Heart left ventricle (tissue), 16 donors: ENCODE results near the gene RIMS1. TPM values are rescaled to one million over a fixed set of nuclear protein-coding genes. Genes with fewer than 3 reads are reported as not detected.

ENCODE experiments used
- ATAC-seq, 4 donors: fragments of 200-7000 bp; cut with Tn5 transposase; one replicate each; pipeline ENCODE4 v1.9.1; 2020 to 2022; ENCODE audit warnings: moderate library complexity in 4 of 4, mild to moderate bottlenecking in 3 of 4, moderate number of reproducible peaks in 1 of 4
- DNase-seq, 5 donors: peaks; one replicate each; pipeline ENCODE4 v3.0.0-alpha.2; 2020
- H3K27ac ChIP-seq, 12 donors: fragments of 200-600 bp; sonication (generic) in 4 of 12; one replicate each; pipeline versions ENCODE4 v1.5.0 to v1.8.0; 2016 to 2022; ENCODE audit warnings: mild to moderate bottlenecking in 2 of 12
- H3K27me3 ChIP-seq, 9 donors: fragments of 200-600 bp; sonication (generic) in 2 of 9; one replicate each; pipeline versions ENCODE4 v1.5.1 to v1.8.0; 2016 to 2022; ENCODE audit warnings: mild to moderate bottlenecking in 3 of 9
- H3K36me3 ChIP-seq, 9 donors: fragments of 200-600 bp; sonication (generic) in 2 of 9; one replicate each; pipeline versions ENCODE4 v1.5.0 to v1.8.0; 2018 to 2022; ENCODE audit warnings: mild to moderate bottlenecking in 2 of 9
- H3K4me1 ChIP-seq, 12 donors: fragments of 200-600 bp; sonication (generic) in 4 of 12; one replicate each; pipeline versions ENCODE4 v1.5.0 to v1.8.0; 2016 to 2022; ENCODE audit warnings: mild to moderate bottlenecking in 3 of 12
- H3K4me3 ChIP-seq, 12 donors: fragments of 200-600 bp; sonication (generic) in 4 of 12; one replicate each; pipeline versions ENCODE4 v1.5.0 to v1.8.0; 2017 to 2022; ENCODE audit warnings: mild to moderate bottlenecking in 9 of 12, moderate library complexity in 4 of 12
- H3K9me3 ChIP-seq, 12 donors: fragments of 200-600 bp; sonication (generic) in 4 of 12; one replicate each; pipeline versions ENCODE4 v1.5.0 to v1.8.0; 2016 to 2022; ENCODE audit warnings: mild to moderate bottlenecking in 1 of 12
- CTCF ChIP-seq, 12 donors: fragments of 200-600 bp; sonication (generic) in 4 of 12; IDR thresholded peaks; one replicate each; pipeline versions ENCODE4 v1.5.0 to v1.8.0; 2018 to 2022; ENCODE audit warnings: antibody characterized with exemption in 12 of 12, mild to moderate bottlenecking in 5 of 12
- POLR2A ChIP-seq, 2 donors: fragments of 450-650 bp; IDR thresholded peaks; one replicate each; pipeline ENCODE4 v1.6.1; 2017; ENCODE audit warnings: antibody characterized with exemption in 2 of 2, mild to moderate bottlenecking in 2 of 2, moderate library complexity in 2 of 2
- WGBS, 4 donors: extraction: QIAGEN DNeasy Blood & Tissue Kit in 2 of 4; methylation state at CpG; one replicate each; pipeline versions ENCODE4 v1.1.5 to v1.1.7; 2013 to 2018; 5-methylcytosine and 5-hydroxymethylcytosine counted together
- intact Hi-C, 10 donors: fragments of 100-400 bp; cut with DNase I; formaldehyde crosslinking; loops; one replicate each; pipeline versions ENCODE4 v1.11.1 to v1.14.2; 2022
- polyA plus RNA-seq, 2 donors: library from polyadenylated mRNA; stranded (reverse); fragments of 200-250 nt; gene quantifications; one replicate each; pipeline ENCODE4 v1.2.3, GENCODE V29; 2013
- total RNA-seq, 9 donors: library from RNA; depleted of rRNA in 2 of 9; stranded (reverse); fragments of >200 nt in 2 of 9; fragmentation: NEBNext Ultra II Directional in 3 of 9; extraction: Animal tissue kit (Norgen Biotek cat#: 25700) in 3 of 9; gene quantifications; one replicate each; pipeline versions ENCODE4 v1.1.0 to v1.2.4, GENCODE V29; 2016 to 2023
- donor health status: ischemic (EF 13 %, LVEDD 7.1; RV severe dilation, severe dysfunction).
- donor health status: healthy with polysubstance abuse.
- donor health status: DM: no; HTN: yes; CAD: no.
- donor health status: DM: no; HTN: no; CAD: no.
- donor health status: ischemic (EF 25% LVEDD 6.9; RV normal size, moderate dysfunction).
- donor health status: ischemic (EF 25% LVEDD 5.7; RV mildly dilated, moderate dysfunction).
- donor health status: healthy.
- donor health status: DM: yes; HTN: yes; CAD: no.
- donor health status: ischemic (EF 35%, LVEDD 5.7; RV mildly dilated, moderate dysfunction).
- donor health status: nonischemic (EF 11% LVEDD 7.7; RV severe dilation, severe dysfunction).
- donor health status: DM: yes; HTN: yes; CAD: no.
- donor health status: PGD.
- donor health status: ischemic (EF 29% LVEDD 5.4; RV normal size, mild dysfunction).
- donor health status: nonischemic (EF 23%, LVEDD 6.1; RV moderate dilation, normal function).

RIMS1 gene
- total and polyA plus RNA-seq, 11 donors = 0.11 to 3.2 (median 1.1) TPM; not detected in 4

- no peaks in the 10 kb centered on the region for H3K36me3 ChIP-seq
- no peak overlapping the region for H3K4me3 ChIP-seq
- ATAC-seq = no peak
- H3K9me3 ChIP-seq = no peaks in the 10 kb centered on the region
- intact Hi-C loops = no loop called here
- no peak for DNase-seq
- TF ChIP-seq CTCF (IDR thresholded peaks at IDR 0.05) (no peak), POLR2A (IDR thresholded peaks at IDR 0.05) (no peak)
- no peaks in the 10 kb centered on the region for H3K27me3 ChIP-seq
- no peak overlapping the region for H3K27ac ChIP-seq
- no peaks in the 10 kb centered on the region for H3K4me1 ChIP-seq
- 18 to 36% (median 28%) methylated on average over 1 of the region's 1 CpG for WGBS, 4 donors
Measured at GRCh38 chr6:72446430-72446829, 560.1 kb downstream of the RIMS1 start.
